T-helper 2 cell treated with Interferon-gamma antibody and Interleukin-4, amounts not matched to agents 100 ng/mL and 5 ng/mL, for 36 hours (primary cell): ENCODE results near the gene TECPR1. TPM values are rescaled to one million over a fixed set of nuclear protein-coding genes. Genes with fewer than 3 reads are reported as not detected.

ENCODE experiments used
- intact Hi-C: fragments of 100-400 bp; cut with micrococcal nuclease; formaldehyde crosslinking; loops from one replicate; pipeline ENCODE4 v1.15.1; 2023
- total RNA-seq: library from RNA; stranded (reverse); gene quantifications from 2 replicates; pipeline ENCODE4 v1.2.3, GENCODE V29; 2022

The TECPR1 gene
- total RNA-seq, 1 donor from 2014 or later = 73.7 TPM

- intact Hi-C loops = no loop called here
These were observed 55.1 kb downstream of the TECPR1 start for GRCh38 chr7:98196706-98197605.

GRCh38 chr7:98194672-98195457 lies 57.2 kb downstream of the TECPR1 start:
- intact Hi-C loops = no loop called here

GRCh38 chr7:98194186-98194585 lies 57.8 kb downstream of the TECPR1 start:
- intact Hi-C loops = no loop called here

- intact Hi-C loops = no loop called here
These were observed 58.4 kb downstream of the TECPR1 start for GRCh38 chr7:98193474-98194180.

GRCh38 chr7:98192781-98193457 lies 59.1 kb downstream of the TECPR1 start:
- intact Hi-C loops = no loop called here

- intact Hi-C loops = no loop called here
These were observed 60.2 kb downstream of the TECPR1 start for GRCh38 chr7:98191668-98192431.

- intact Hi-C loops = no loop called here
These were observed 62.5 kb downstream of the TECPR1 start for GRCh38 chr7:98189559-98189958.

GRCh38 chr7:98187138-98187502 lies 64.9 kb downstream of the TECPR1 start:
- intact Hi-C loops = no loop called here

GRCh38 chr7:98186452-98187137 lies 65.4 kb downstream of the TECPR1 start:
- intact Hi-C loops = no loop called here

- intact Hi-C loops = no loop called here
These were observed 66.9 kb downstream of the TECPR1 start for GRCh38 chr7:98185101-98185500.

- intact Hi-C loops = no loop called here
These were observed 71.3 kb downstream of the TECPR1 start for GRCh38 chr7:98180751-98181150.

GRCh38 chr7:98178762-98179490 lies 73.1 kb downstream of the TECPR1 start:
- intact Hi-C loops = no loop called here

GRCh38 chr7:98178321-98178720 lies 73.7 kb downstream of the TECPR1 start:
- intact Hi-C loops = no loop called here

GRCh38 chr7:98177553-98177952 lies 74.5 kb downstream of the TECPR1 start:
- intact Hi-C loops = no loop called here

- intact Hi-C loops = no loop called here
These were observed 76.6 kb downstream of the TECPR1 start for GRCh38 chr7:98175260-98175940.

- intact Hi-C loops = no loop called here
These were observed 77.4 kb downstream of the TECPR1 start for GRCh38 chr7:98174334-98175259.

- intact Hi-C loops = no loop called here
These were observed 80.6 kb downstream of the TECPR1 start for GRCh38 chr7:98171449-98171848.

- intact Hi-C loops = no loop called here
These were observed 81.1 kb downstream of the TECPR1 start for GRCh38 chr7:98170966-98171365.
